Astrocyte (in vitro differentiated cells and primary cell): ENCODE data around the gene RAB6B. TPM values are rescaled to one million over a fixed set of nuclear protein-coding genes. Genes with fewer than 3 reads are reported as not detected.

Experiments used
- DNase-seq: peaks from one replicate; pipeline ENCODE4 v3.0.0-alpha.2; 2010; ENCODE audit warnings: low read depth
- FAIRE-seq: peaks from 2 replicates; lab custom pipeline; 2011; peaks lifted over from hg19 to GRCh38; lab: Jason Lieb, UNC
- H2AFZ ChIP-seq: 2 replicates; pipeline ENCODE4 v1.6.0; 2012; ENCODE audit warnings: low read depth, low read length, inconsistent platforms
- H3K27ac ChIP-seq: 2 replicates; pipeline ENCODE4 v1.5.1; 2011; ENCODE audit warnings: low read depth, low read length, inconsistent platforms
- H3K27me3 ChIP-seq: 2 replicates; pipeline ENCODE4 v1.6.0; 2011; ENCODE audit warnings: low read length, inconsistent platforms; ENCODE audit not compliant: insufficient read depth
- H3K36me3 ChIP-seq: 2 replicates; pipeline ENCODE4 v1.5.1; 2011; ENCODE audit warnings: low read length, inconsistent platforms; ENCODE audit not compliant: insufficient read depth
- H3K4me1 ChIP-seq: 2 replicates; pipeline ENCODE4 v1.5.1; 2011; ENCODE audit warnings: low read length, inconsistent platforms; ENCODE audit not compliant: insufficient read depth
- H3K4me2 ChIP-seq: 2 replicates; pipeline ENCODE4 v1.6.0; 2012; ENCODE audit warnings: low read length, inconsistent platforms
- H3K4me3 ChIP-seq: 2 replicates; pipeline ENCODE4 v1.5.1; 2011; ENCODE audit warnings: low read depth, mild to moderate bottlenecking, low read length, inconsistent platforms; ENCODE audit not compliant: insufficient read depth
- H3K79me2 ChIP-seq: 2 replicates; pipeline ENCODE4 v1.6.0; 2012; ENCODE audit warnings: mild to moderate bottlenecking, low read length, inconsistent platforms; ENCODE audit not compliant: insufficient read depth
- H3K9ac ChIP-seq: 2 replicates; pipeline ENCODE4 v1.6.0; 2012; ENCODE audit warnings: mild to moderate bottlenecking, low read length, inconsistent platforms
- H3K9me3 ChIP-seq: 2 replicates; pipeline ENCODE4 v1.5.1; 2012; ENCODE audit warnings: low read depth, mild to moderate bottlenecking, low read length, inconsistent platforms; ENCODE audit not compliant: insufficient read depth
- H4K20me1 ChIP-seq: 2 replicates; pipeline ENCODE4 v1.6.0; 2012; ENCODE audit warnings: low read length, inconsistent platforms; ENCODE audit not compliant: insufficient read depth
- H3K27ac Mint-ChIP-seq: one replicate; pipeline ENCODE4 v1.8.0; 2021; ENCODE audit warnings: mild to moderate bottlenecking, mixed read lengths; ENCODE audit not compliant: unreplicated experiment
- H3K27me3 Mint-ChIP-seq: one replicate; pipeline ENCODE4 v1.8.0; 2021; ENCODE audit warnings: low read depth, mixed read lengths; ENCODE audit not compliant: unreplicated experiment
- H3K36me3 Mint-ChIP-seq: one replicate; pipeline ENCODE4 v1.8.0; 2021; ENCODE audit warnings: low read depth, mixed read lengths; ENCODE audit not compliant: unreplicated experiment
- H3K4me1 Mint-ChIP-seq: one replicate; pipeline ENCODE4 v1.8.0; 2021; ENCODE audit warnings: low read depth, mixed read lengths; ENCODE audit not compliant: unreplicated experiment
- H3K4me3 Mint-ChIP-seq: one replicate; pipeline ENCODE4 v1.8.0; 2021; ENCODE audit warnings: mild to moderate bottlenecking, moderate library complexity, mixed read lengths; ENCODE audit not compliant: unreplicated experiment
- H3K9me3 Mint-ChIP-seq: one replicate; pipeline ENCODE4 v1.8.0; 2021; ENCODE audit warnings: mild to moderate bottlenecking, mixed read lengths; ENCODE audit not compliant: unreplicated experiment
- CTCF ChIP-seq: IDR thresholded peaks from 2 replicates; pipeline ENCODE4 v1.5.1; 2011; ENCODE audit warnings: low read depth, mild to moderate bottlenecking, inconsistent platforms, low read length, moderate library complexity; ENCODE audit not compliant: insufficient read depth
- EZH2 ChIP-seq: IDR thresholded peaks from 2 replicates; pipeline ENCODE4 v1.6.1; 2012; ENCODE audit warnings: mild to moderate bottlenecking, low read length, inconsistent platforms; ENCODE audit not compliant: insufficient read depth
- total RNA-seq: library from RNA; stranded (reverse); gene quantifications from 2 replicates; pipeline ENCODE4 v1.2.1, GENCODE V29; 2021

The RAB6B gene
- total RNA-seq, 1 donor from 2014 or later = 61.8 TPM

DNA sequence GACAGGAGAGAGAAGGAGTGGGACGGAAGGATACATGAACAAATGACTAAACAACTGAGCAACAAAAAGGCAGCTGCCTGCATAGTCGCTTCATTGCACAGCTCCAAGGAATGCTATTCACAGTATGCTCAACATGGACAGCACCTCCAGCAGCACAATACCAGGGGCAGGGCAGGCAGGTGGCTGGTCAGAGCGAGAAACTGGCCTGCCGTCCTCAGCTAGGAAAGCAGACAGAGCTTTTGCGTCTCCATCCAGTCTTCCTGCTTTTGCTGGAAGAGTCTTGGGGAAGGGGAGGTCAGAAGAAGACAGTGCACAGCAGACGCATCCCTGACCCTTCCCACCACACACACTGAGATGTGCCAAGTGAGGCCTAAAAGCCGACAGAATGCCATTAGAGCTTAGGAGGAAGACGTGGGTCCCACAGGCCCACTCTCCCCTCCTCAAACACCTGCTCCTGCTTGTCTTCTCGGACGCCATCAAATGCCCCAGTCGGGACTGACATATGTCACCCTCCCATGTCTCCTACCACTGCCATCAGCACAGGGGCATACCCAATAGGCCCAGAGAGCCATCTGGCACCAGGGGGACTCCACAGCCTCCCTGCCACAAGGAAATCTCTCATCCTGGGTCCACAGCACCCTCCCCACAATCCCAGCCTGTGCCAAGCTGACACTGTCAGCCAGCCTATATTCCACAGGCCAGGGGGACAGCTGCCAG, 3.9 kb downstream of the RAB6B start:
- Mint-ChIP-seq H3K27ac (no peak overlapping the region), H3K36me3 (peaks cover 10% of the 10 kb centered on the region), H3K4me1 (peaks cover 24% of the 10 kb centered on the region), H3K4me3 (no peak overlapping the region), H3K9me3 (no peaks in the 10 kb centered on the region), H3K27me3 (peaks cover 5% of the 10 kb centered on the region)
- Histone ChIP-seq H3K9me3 (no peaks in the 10 kb centered on the region), H3K27ac (no peak overlapping the region), H3K9ac (no peak overlapping the region), H3K27me3 (peaks cover 21% of the 10 kb centered on the region), H3K4me3 (no peak overlapping the region), H3K4me2 (no peak overlapping the region), H3K4me1 (peaks cover 4% of the 10 kb centered on the region), H4K20me1 (peaks cover 7% of the 10 kb centered on the region), H3K36me3 (no peaks in the 10 kb centered on the region), H2AFZ (no peak overlapping the region), H3K79me2 (no peaks in the 10 kb centered on the region)
- no peak for FAIRE-seq
- DNase-seq = no peak
- no peak for TF ChIP-seq CTCF
- TF ChIP-seq EZH2 = no peak

GRCh38 chr3:133890972-133891644, 4.6 kb downstream of the RAB6B start:
- Histone ChIP-seq H2AFZ (no peak overlapping the region), H3K27ac (no peak overlapping the region), H3K27me3 (peaks cover 14% of the 10 kb centered on the region), H3K79me2 (no peaks in the 10 kb centered on the region), H3K4me3 (no peak overlapping the region), H3K4me1 (peaks cover 4% of the 10 kb centered on the region), H3K9ac (no peak overlapping the region), H3K9me3 (no peaks in the 10 kb centered on the region), H3K36me3 (no peaks in the 10 kb centered on the region), H4K20me1 (peaks cover 7% of the 10 kb centered on the region), H3K4me2 (no peak overlapping the region)
- FAIRE-seq (no peak), DNase-seq (no peak)
- Mint-ChIP-seq H3K36me3 (peaks cover 13% of the 10 kb centered on the region), H3K4me1 (peaks cover 24% of the 10 kb centered on the region), H3K9me3 (no peaks in the 10 kb centered on the region), H3K27me3 (no peaks in the 10 kb centered on the region), H3K27ac (no peak overlapping the region), H3K4me3 (no peak overlapping the region)
- TF ChIP-seq CTCF = no peak
- no peak for TF ChIP-seq EZH2

DNA sequence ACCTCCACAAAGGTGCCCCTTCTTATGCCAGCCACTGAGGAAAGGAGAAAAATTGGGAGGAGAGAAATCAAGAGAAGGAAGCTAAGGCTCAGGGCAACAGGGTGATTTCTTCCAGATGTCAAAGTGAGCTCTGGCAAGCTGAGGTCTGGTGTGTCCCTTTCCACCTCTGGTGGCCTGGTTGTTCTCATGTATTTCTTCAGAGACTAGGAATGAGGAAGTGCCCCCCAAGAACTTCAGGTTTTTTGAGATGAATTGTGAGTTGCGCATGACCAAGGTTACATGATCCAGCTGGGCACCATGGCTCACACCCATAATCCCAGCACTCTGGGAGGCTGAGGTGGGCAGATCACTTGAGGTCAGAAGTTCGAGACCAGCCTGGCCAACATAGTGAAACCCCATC, 5.6 kb downstream of the RAB6B start:
- TF ChIP-seq CTCF = no peak
- no peak for TF ChIP-seq EZH2
- H3K27me3 ChIP-seq = peaks cover 13% of the 10 kb centered on the region
- H2AFZ ChIP-seq = no peak overlapping the region
- peaks cover 7% of the 10 kb centered on the region for H4K20me1 ChIP-seq
- H3K79me2 ChIP-seq = no peaks in the 10 kb centered on the region
- Mint-ChIP-seq H3K9me3 (peaks cover 4% of the 10 kb centered on the region), H3K27me3 (no peaks in the 10 kb centered on the region), H3K4me1 (peaks cover 24% of the 10 kb centered on the region), H3K36me3 (peaks cover 18% of the 10 kb centered on the region), H3K4me3 (no peak overlapping the region), H3K27ac (no peak overlapping the region)
- H3K4me2 ChIP-seq = no peak overlapping the region
- H3K4me3 ChIP-seq = no peak overlapping the region
- H3K9ac ChIP-seq = no peak overlapping the region
- no peak for DNase-seq
- no peak for FAIRE-seq
- H3K36me3 ChIP-seq = no peaks in the 10 kb centered on the region
- H3K4me1 ChIP-seq = peaks cover 4% of the 10 kb centered on the region
- no peaks in the 10 kb centered on the region for H3K9me3 ChIP-seq
- no peak overlapping the region for H3K27ac ChIP-seq
